NCI-H345 (cell line): ENCODE results near the gene MRO.
"Not testable (repeated sequence)": the region's sequence is repeated elsewhere in the genome, so short reads cannot be mapped to it uniquely, and the experiment has no call there.

Experiments used
- DNase-seq: peaks from one replicate; lab custom pipeline; 2025; lab: John Stamatoyannopoulos, UW

MRO gene

DNA sequence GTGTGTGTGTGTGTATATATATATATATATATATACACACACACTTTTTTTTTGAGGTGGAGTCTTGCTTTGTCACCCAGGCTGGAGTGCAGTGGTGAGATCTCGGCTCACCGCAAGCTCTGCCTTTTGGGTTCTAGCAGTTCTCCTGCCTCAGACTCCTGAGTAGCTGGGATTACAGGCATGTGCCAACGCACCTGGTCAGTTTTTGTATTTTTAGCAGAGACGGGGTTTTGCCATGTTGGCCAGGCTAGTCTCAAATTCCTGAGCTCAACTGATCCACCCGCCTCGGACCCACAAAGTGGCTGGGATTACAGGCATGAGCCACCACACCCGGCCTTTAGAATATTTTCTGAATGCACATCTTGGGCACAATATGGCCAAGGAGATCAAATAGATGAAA, 13.7 kb upstream of the MRO start:
- not testable (repeated sequence) for DNase-seq

DNA sequence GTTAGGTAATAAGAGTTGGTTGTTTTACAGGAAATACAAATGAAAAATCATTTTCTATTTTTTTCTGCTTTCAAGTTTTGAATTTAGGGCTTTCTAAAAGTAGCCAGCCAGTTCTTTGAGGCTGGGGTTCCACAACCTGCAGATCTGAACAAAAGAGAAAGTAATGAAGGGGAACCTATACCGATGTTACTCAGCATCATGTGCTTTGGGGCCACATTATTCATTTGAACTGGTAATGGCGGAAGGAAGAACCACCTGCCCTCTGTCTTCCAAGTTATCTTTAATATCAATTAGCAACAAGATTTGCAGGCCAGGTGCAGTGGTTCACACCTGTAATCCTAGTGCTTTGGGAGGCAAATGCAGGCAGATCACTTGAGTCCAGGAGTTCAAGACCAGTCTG, 12.9 kb upstream of the MRO start:
- no peak for DNase-seq

DNA sequence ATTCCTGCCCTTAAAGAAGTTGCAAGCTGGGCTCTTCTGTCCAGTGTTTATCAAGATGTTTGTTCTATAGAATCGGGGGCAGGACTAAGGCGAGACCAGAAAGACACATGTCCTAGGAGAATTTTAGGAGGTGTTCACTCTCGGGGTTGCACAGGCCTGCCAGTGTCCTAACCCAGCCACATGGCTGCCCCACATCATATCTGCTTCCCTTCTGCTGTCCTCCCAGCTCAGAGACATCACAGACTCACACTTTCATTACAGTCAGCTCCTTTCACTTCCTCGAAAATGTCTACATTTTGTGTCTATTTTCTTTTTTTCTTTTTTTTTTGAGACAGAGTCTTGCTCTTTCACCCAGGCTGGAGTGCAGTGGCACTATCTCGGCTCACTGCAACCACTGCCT, 10.7 kb upstream of the MRO start:
- DNase-seq, result no peak

DNA sequence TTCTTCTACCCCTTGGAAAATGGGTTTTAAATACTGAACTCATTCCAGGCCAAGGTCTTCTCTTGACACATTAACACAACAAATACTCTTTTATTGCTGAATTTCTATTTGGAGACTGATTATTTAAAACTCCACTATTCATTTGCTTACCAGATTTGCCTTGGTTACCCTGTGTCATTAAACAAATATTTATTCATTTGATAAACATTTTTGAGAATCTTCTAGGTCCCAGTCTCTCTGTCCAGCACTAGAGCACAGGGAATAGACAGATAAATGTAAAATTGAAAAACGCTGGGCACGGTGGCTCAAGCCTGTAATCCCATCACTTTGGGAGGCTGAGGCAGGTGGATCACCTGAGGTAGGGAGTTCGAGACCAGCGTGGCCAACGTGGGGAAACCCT, 9.8 kb upstream of the MRO start:
- DNase-seq, result no peak

DNA sequence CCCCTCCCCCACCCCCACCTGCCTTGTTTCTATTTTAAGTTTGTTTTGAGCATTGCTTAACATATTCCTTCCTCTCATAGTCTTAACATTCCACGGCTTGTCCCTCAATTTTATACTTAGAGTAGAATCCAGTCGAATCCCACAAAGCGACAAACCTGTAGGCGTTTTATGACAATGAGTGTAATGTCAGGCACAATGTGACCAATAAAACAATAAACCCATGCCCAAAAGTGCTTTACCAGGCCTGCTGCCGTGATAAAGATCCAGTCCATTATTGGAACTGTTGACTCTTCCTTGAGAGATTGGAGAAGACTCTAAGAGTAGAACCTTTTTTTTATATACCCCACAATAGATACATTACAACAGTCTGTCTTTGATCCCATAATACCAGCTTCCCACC, 6.2 kb upstream of the MRO start:
- no peak for DNase-seq

DNA sequence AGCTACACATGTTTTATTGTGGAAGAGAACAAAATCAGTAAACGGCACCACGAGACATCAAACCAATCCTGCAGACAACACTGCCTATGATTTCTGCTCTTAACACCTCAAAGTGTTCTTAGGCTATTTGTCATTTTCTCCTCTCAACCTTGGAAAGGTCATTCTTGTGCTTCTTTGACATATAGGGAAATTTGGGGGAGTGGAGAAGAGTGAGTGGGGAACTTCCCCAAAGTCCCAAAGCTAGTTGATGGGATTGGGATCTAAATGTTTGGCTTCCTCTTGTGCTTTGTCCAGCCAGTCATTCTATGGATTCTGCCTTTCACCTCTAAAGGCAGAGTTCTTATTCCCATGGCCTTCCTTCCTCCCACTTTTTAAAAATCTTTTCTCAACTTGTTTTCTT, 5.8 kb upstream of the MRO start:
- no peak for DNase-seq

DNA sequence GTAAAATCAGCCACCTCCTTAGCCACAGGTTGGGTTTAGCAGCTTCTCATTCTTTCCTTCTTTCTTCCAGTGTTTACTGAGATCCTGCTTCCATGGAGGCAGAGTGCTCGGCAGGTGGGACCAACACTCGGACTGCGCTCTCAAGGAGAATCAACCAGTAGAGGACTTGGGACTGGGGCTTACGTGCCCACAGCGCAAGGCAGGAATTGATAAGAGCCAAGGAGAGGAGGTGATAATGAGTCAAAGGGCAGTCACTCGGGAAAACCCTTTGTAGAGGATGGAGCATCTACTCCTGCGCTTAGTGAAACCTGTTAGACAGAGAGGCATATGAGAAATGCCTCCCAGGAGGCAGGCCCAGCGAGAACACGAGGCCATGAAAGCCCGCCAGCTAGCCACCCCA, 2.9 kb upstream of the MRO start:
- DNase-seq, result no peak

DNA sequence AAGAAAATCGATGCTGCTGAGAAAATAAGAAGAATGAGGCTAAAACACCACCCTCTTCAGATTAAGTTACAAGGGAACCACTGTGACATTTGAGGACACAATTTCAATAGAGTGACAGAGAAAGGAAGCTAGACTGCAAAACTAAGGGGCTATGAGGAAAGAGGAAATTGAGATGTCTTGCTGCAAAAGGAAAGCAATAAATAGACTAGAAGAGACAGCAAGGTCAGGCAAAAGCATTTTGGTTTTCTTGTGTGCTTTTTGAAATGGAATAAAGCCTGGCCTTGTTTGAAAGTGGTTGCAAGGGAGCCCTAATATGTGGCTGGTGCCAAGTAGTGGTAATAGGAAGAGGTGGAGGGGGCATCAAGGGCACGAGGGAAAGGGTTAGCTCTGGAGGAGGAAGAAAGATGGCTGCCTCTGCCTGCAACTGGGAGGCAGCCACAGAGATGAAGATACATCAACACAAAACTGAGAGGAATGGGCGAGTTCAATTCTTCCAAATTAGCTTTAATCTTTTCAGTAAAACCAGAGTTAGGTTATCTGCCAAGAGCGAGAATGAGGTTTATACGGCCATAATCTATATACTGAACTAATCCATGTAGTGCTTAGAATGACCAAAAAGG, 1.2 kb upstream of the MRO start:
- DNase-seq, result no peak

DNA sequence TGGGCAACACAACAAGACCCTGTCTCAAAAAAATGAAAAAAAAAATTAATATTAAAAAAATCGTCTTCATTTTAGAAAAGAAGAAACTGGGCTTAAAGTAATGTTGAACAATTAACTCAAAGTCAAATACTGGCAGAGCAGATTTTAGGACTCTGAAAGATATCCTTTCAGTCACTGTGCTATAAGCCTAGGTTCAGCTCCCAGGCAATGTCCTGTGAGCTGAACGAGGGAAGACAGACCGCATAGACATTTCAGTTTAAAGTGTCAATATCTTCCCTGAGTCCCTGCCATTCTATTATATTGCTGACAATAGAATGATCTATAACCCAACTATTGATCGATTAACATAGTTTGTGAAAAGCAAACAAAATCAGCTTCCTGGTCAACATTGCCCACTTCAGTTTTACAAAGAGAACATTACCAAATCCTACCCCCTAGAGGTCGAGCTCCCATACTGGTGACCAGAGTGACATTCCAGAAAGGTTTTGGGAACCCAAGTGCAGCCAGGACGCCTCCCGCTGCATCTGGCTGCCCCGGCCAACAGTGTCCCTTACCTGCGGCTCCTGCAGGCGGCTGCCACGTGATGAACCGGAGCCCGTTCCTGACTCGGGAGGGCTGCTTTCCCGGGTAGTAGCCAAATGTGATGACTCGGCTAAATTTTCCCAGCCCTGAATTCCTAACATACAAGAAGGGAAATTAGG, 639 bp downstream of the MRO start:
- DNase-seq, result peak; percentile 52

DNA sequence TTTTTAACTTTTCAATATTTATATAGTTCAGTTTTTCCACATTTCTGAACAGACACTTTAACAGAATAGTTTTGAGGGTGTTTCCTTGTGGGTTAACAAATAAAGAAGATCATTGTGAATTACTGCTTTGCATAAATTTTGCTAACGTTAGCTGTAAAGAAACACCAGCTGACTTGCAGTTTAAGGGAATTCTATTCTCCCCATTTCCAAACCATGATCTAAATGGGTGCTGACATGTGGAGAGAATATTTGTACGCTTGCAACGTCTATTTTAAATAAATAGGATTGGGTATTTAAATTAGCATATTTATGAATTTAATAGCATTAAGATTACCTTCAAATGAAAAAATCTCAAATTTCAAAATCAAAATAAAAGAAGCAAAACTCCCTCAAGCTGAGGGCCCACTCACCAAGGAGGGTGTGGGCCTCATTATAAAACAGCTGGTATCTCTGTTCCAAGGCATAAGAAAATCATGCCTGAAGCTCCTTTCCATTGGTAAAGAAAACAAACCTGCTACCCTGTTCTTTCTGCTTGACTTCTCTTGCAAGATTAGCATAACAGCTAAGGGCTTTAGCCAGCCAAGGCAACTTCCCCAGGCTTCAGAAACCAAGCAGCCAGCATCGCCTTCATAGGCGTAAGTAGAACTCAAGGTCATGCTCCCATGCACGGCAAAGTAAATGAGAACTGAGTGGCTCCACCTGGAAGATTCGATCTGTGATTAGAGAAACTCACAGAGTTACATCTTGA, 3.2 kb downstream of the MRO start:
- DNase-seq, result no peak

DNA sequence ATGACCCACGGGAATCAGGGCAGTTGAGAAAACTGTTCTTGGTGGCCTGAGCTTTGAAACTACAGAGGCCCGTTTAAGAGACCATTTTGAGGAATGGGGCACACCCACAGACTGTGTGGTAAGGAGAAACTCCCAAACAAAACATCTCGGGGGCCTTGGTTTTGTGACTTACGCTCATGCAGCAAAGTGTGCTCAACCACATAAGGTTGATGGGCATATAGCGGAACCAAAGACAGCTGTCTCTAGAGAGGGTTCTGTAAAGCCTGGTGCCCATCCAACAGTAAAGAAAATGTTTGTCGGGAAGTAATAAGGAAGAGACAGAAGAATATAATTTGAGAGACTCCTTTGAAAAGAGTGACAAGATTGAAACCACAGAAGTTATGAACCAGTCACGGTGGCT, 5.4 kb downstream of the MRO start:
- no peak for DNase-seq

DNA sequence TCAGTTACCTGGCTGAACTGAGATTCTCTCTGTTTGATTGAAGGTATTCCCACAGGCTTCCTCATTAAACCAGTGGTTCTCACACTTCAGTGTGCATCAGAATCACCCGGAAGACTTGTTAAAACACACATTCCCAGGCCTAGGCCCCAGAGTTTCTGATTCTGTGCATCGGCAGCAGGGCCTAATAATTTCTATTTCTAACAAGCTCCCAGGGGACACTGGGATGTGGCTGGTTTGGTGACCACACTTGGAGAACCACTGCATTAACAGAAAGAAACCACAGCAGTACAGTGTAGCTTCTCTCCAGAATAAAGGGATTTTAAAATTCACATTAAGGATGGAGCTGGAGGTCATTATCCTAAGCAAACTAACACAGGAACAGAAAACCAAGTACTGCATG, 6.5 kb downstream of the MRO start:
- DNase-seq, result no peak

DNA sequence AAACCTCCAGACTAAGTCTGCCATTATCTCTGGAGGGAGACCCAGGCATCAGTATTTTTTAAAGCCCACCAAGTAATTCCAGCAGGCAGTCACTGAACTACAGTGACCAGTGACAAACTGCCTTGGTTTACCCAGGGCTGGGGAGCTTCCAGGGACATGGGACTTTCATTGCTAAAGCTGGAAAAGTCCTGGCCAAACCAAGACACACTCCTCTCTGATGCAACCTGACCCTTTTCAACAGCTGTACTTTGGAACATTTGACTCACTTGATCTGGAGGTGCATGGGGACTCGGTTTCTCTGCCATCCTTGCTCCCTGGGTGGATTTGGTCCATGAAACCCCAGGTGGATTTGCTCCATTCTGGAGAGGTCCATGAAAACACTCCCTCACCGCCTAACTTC, 7.0 kb downstream of the MRO start:
- no peak for DNase-seq

DNA sequence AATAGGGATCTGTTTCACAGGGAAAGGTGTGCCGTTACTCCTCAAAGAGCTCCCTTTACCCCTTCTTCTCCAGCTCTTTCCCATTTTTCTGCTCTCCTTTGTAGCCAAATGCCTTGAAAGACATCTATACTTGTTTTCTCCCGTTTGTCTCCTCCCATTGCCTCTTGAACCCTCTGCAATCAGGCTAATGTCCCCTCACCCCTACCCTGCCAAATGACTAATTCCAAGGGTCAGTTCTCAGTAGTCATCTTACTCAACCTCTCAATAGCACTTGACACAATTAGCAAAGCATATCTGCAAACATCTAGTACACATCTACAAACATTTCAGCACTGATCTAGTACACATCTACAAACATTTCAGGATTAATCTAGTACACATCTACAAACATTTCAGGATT, 12.6 kb downstream of the MRO start:
- no peak for DNase-seq

DNA sequence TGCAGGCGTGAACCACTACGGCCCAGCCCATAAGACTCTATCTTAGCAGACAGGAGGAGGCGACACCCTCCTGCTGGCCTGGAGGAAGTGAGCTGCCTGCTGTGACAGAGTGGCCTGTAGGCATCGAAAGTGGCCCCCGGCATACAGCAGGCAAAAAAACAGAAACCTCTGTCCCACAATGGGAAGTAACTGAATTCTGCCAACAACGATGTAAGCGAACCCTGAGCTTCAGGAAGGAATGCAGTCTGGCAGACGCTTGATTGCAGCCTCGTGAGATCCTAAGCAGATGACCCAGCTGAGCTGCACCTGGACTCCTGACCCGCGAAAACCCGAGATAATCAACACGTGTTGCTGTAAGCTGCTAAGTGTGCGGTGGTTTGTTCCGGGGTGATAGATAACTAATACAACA, 13.6 kb downstream of the MRO start:
- DNase-seq, result no peak

DNA sequence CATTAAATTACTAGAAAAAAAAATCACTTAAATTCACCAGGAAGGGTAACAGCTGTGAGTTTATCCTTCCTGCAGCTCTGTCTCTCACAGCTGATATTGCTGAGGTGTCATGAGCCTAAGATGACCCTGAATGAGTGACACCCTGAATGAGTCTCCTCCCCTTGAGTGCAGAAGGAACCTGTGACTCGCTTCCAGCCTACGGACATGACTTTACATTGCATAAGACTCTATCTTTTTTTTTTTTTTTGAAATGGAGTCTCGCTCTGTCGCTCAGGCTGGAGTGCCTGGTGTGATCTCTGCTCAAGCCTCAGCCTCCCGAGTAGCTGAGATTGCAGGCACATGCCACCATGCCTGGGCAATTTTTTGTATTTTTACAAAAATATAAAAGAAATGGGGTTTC, 14.1 kb downstream of the MRO start:
- no peak for DNase-seq

DNA sequence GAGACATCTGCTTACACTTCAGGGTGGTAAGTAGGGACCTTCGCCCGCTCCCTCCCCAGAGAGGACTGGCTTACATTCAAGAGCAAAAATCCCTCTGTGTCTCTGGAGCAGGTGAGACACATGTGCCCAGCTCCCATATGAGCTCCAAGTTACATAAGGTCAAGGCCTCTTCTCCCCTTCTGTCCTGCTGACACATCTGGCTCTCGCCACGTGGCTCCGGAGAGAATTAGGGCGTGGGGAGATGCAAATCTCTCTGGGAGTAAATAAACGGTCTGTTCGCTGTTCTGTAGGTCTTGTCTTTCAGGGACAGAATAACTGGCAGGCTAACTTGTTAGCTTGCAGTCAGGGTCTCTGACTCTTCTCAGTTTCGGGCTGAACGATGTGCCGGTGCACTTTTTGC, 16.2 kb downstream of the MRO start:
- DNase-seq, result no peak

DNA sequence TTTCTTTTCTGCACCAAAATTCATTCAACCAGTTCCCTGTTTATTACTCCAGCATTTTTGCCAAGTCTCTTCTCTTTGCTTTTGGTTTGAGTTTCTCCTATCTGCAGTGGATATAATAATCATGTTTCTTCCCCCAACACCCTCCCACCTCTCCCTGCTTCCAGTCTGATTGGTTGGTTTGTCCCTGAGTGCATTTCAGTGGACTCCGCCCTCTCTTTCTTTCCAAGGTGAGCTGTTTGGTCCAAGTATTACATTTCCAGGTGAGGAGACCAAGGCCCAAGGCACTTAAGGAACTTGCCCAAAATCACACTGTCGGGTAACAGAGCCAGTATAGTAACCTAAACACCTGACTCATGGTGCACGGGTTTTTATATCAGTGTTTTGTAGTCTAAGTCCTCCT, 17.7 kb downstream of the MRO start:
- no peak for DNase-seq

DNA sequence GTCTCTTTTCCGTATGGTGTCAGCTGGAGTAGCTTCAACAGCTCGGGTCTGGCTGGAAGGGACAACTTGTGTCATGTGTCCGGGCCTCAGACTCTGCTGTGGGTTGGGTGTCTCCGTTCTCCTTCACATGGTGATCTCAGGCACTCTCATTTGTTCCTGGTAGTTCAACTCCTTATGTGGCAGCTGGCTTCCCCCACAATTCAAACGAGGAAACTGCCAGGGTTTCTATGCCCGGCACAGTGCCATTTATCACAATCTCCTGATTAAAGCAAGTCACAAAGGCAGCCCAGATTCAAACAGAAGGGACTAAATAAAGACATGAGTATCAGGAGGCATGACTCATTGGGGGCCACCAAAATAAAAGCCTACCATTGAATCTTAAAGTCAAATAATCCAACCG, 22.7 kb downstream of the MRO start:
- DNase-seq, result no peak

DNA sequence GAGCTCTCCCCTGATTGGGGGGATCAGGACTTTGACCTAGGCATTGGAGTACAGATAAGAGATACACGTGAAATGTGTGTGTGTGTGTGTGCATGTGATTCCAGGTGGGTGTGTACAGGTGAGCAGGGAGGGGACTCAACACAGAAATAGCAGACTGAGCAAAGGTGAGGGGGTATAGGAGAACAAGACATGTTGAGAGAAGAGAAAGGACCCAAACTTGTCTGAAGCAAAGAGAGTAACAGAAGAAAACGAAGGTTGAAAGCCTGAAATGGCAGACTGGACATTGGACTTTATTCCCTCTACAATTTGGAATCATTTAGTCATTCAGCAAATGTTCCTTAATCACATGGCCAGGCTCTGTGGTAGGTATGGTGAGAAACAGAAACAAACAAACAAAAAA, 23.3 kb downstream of the MRO start:
- no peak for DNase-seq

DNA sequence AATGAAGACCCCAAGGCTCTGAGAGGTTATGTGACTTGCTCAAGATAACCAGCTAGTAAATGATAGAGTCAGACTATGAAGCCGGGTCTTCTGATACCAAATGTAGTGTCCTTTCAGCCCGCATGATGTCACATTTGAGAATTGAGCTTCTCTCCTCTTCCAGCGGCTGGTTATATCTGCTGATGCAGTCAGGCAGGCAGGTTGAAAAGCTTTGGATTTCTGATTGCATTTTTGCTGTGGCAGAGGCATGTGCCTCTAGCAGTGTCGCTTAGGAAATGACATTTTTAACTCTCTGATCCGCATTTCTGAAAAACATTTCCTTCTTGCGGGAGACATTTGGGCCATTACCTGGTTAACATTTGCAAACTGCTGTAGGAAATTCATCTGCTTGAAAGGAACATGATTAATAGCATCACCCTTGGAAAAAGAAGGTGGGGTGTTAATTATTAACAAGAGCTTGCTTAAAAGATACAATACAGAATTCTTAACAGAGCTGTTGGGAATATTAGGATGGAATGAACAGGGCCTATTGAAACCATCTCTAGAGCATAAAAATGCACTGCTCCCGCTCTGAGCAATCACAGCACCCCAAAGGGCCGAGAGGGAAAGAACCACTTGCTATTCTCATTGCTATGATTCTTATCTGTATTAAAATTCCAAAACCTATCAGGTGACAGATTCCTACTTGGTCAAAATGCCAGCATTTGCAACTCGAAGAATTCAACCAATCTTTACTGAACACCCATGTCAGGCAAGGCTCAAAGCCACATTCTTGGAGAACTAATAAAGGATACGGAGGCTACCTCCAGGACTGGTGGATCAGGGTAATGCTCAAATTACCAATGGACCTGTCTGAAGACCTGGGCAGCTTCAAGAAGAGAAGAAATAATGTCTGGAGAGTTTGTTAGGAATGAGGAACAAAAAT, 25.9 kb downstream of the MRO start:
- DNase-seq, result no peak

DNA sequence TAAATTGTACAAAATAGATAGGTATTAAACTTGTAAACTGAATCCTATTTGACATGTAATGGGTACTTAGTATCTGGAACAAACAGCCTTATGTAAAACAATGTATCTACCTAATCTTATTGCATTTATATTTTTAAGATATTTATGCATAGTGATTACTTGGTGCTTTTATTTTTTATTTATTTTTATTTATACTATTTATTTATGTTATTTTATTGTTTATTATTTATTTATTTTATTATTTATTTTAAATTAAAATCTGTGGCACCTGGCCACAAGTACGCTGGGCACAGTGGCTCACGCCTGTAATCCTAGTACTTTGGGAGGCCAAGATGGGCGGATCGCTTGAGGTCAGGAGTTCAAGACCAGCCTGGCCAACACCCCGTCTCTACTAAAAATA, 26.9 kb downstream of the MRO start:
- DNase-seq, result no peak
